Stimulated activated CD4-positive, alpha-beta T cell treated with anti-CD3 and anti-CD28 coated beads, TNF-alpha, amount 100 ng/mL, for 4 hours (primary cell): ENCODE results near the gene RSPO4.

Experiments
- DNase-seq, 3 experiments: peaks; one replicate each; pipeline ENCODE4 v3.0.0-alpha.2; 2020; ENCODE audit warnings: low read depth in 3 of 3

RSPO4 gene

DNA sequence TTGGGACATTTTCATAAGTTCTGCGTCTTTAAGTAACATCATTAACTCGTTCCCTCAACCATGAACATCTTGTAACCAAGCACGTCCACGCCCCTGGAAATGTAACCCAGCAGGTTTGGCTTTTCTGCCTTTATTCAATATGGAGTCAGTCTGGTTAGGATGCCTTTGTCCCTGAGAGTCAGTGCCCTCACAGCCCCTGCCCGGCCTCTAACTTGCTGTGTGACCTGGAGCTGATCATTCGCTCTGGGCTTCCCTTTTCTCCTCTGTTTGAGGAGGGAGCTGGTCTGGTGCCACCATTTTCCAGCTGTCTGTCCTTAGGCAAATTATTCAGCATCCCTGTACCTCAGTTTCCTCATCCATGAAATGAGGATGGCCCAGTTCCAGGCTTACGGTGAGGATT lies 59.5 kb downstream of the RSPO4 start:
- DNase-seq, result no peak

DNA sequence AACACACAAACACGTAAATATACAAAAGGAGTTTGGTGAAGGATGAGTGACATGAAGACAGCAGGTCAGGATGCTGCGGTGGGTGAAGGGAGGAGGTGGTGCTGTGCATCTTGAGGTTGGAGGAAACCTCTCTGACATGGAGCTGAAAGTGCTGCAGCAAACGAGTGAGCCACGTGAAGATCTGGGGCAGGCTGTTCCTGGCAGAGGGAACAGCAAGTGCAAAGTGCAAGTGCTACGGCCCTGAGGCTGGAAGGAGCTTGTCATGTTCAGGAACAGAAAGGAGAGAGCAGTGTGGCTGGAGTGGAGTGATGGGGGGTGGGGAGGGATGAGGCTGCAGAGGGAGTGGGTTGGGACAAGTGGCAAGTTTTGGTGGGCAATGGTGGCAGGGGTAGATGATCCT lies 61.2 kb downstream of the RSPO4 start:
- DNase-seq, result no peak

DNA sequence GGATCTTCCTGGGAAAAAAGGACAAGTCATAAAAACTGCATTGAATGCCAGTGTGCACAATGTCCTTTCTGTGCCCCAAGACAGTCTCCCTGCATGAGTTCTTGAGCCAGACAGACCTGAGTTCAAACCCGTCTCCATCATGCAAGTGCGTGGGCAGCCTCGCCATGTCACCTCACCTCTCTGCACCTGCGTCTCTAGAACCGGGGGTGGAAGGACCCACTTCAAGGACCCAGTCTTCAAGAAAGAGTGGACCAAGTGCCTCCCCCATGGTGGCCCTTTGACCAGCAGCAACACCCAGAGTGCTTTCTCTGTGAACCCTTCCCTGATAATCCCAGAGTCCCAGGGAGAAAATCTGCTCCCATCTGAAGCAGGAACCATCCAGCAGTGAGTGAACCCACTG lies 62.5 kb downstream of the RSPO4 start:
- no peak for DNase-seq

DNA sequence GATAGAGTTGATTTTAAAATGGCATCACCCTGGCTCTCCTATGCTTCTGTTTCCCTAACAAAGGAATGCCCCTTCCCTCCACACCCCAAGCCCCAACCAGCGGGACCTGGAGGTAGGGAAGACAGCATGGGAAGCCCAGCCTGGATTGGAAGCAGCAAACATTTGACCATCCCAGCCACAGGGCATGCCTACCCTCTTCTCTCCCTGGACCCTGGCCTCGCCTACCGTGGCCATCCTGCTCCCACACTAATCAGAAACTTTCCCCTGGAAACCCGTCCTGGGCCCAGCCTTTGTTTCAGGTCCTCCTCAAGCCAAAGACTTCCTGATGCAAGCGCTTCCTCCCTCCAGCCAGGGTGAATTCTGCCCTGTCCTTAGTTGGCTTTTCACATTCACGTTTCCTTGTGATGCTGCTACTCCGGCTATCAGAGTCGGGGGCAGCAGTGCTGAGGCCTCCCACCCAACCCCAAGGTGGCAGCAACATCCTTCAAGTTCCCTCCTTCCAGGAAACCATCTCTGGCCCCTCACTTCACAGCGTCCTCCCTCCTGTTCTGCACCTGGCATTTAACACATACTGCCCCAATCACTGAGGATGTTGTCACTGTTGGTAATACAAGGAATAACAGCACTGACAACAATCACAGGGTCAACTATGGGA lies 67.8 kb downstream of the RSPO4 start:
- no peak for DNase-seq

DNA sequence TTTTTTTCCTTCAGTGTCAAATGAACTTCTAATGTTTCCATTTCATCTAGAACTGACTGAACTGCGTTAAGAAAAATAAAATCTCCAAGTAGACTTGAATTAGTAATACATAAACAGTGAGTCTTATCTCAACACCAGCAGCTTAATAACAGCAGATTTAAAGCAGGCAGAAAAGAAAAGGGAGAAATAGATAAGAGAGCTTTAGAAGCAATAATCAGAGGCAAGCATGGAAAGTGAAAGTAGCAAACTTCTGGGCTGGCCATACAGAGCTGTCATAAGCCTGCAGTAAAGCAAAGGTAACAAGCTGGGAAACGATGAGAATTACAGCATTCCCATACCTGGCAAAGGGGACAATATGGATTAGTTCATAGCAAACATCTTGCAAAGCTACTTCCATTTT lies 69.1 kb downstream of the RSPO4 start:
- DNase-seq, result no peak

DNA sequence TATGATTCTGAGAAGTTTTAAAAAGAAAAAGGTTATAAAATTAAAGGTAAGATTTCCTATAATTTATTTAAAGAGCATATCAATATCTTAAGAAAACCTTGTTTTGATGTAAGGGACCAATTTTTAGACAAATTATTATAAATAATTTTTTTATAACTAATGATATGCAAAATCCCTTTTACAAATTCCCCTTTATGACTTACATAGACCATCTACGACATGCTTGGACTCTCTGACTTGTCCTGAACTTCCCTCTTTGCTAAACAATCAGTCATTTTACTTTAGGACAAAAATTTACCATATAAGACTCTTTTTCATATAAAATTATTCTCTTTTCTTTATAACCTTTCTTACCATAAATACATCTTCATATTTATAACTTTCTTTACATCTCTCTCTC lies 70.7 kb downstream of the RSPO4 start:
- DNase-seq, result no peak

DNA sequence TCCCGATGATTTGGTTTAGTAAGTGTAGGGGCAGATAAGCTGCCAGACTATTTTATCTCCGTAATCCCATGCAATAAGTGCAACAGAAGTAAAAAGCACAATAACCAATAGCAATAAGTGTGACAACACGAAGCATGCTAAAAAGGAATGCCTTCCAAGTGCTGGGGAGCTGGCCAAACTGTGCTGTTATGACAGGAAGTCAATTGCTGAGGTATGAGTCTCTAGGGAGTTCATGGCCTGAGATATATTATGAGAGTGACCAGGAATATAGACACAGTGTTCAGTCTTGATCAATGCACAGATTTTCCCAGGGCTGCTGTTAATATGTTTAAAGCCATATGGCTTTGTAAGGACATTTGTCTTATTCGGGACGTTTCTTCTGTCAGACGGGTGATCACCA lies 75.4 kb downstream of the RSPO4 start:
- DNase-seq, result no peak

DNA sequence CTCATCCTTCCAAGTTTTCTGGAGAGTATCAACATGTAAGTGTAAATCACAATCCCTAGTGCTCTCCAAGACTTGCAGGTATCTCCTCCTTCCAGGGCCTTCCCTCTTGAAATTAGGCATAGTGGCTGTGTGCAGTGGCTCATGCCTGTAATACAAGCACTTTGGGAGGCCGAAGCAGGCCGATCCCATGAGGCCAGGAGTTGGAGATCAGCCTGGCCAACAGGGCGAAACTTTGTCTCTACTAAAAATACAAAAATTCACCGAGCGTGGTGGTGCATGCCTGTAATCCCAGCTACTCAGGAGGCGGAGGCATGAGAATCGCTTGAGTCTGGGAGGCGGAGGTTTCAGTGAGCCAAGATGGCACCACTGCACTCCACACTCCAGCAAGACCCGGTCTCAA lies 76.6 kb downstream of the RSPO4 start:
- no peak for DNase-seq

DNA sequence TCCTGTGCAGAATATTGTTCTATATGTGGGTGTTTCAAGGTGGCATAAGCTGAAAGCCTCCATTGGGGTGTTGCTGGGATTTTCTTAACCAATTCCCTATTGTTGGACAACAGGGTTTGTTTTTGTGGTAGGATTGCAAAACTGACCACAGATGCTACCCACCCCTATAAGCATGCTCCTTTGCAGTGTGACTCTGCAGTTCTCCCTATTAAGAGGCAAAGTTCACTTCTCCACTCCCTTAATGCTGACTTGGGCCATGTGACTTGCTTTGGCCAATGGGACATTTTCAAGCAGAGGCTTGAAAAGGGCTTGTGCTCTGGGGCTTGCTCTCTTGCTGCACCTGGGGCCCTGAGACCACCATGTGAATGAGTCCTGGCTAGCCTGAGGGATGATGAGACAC lies 77.5 kb downstream of the RSPO4 start:
- DNase-seq, result no peak

DNA sequence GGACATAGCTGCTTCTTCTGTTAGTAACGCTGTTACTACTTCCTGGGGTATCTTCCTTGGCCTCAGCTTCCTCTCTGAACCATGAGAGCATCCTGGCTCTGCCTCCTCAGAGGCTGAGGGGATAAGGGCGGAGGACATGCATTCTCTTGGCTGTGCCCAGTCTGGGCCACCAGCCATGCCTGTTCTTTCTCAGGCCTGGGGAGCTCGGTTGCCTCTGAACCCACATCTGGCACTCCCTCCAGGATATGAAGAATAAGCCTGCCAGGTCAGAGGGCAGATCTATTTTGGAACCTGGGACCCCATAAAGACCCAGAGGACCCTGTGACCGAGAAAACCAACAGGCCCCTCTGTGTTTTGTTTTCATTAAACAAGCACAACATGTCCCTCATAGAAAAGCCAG lies 79.3 kb downstream of the RSPO4 start:
- DNase-seq, result no peak

DNA sequence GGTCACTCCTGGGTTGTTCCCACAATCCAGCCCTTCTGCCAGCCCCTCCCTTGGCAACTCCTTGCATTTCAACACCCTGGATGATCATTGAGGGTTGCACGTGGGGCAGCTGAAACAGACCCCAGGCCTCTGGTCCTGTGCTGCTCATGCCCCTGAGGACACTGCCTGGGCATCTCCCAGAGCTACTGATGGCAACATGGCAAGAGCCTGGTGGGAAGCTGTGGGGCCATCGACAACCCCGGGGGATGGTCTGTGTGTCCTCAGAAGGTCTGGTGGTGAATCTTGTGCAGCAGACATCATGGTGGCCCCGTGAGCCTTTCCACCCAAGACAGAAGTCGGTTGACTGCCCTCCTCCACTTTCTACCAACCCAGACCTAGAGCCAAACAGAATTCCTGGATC lies 81.0 kb downstream of the RSPO4 start:
- DNase-seq, result no peak

DNA sequence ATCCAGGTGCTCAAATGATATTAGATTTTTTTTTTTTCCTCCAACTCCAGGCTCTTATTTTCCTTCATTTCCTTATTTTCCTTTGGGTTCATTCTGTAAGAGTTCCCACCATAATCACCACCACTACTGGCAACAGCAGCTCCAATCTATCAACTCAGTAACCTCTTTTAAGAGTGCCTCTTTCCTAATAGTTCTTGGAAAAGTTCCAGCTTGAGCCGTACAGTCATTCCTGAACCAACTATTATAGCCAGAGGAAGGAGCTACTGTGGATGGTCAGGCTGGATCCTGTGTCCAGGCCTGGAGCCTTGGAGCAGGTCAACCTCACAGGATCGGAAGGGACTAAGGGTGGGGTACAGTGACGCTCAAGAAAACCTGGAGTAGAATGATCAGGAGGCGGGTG lies 81.8 kb downstream of the RSPO4 start:
- DNase-seq, result no peak

DNA sequence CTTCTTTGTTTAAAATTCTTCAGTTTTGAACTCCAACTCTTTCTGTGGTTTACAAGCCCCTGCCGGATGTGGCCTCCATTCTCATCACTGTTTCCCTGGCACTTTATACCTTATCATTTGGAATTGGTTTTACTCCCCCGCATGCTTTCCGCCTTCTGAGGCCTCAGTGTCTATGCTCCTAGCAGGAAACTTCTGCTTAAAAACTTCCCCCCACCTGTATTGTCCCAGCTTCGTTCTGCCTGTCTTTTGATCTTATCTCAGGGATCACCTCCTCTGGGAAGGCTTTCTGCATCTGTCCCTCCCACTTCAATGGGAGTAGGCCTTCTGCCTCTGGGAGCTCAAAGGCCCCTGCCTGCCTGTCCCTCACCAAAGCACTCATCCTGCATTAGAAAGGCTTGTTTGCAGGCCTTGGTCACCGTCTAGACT lies 82.6 kb downstream of the RSPO4 start:
- no peak for DNase-seq

DNA sequence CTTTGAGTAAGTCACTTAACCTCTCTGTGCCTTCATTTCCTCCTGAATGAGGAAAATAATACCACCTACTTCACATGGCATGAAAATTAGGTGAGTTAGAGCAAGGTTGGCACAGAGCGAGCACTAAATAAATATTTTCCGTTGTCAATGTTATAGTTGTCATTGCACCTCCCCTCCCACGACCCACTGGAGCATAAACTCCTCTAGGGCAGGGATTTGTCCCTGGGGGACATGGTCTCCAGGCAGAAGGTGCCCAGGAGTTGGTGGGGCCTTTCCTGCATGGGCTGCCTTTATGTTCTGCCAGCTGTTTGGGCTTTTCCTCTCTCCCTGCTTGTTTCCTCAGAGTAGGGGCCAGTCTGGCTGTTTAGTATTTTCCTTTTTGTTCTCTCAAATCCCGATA lies 84.7 kb downstream of the RSPO4 start:
- no peak for DNase-seq

DNA sequence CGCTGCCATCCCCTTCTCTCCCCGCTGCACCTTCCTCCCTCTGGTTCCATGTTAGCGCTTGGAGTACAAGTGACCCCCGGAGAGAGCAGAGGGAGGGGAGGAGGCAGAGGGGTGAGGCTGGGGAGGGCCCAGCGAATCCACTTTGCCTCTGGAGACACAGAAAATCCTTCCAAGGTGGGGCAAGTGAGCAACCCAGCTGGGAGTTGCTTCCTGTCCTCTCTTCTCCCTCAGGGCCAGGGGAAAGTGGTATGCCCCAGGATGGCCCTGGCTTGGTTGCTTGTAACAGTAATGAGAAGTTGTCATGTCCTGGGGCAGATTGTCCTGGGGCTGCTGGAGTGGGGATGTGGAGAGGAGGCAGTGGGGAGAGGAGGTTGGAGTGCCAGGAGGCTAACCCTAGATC lies 85.3 kb downstream of the RSPO4 start:
- DNase-seq, result no peak

DNA sequence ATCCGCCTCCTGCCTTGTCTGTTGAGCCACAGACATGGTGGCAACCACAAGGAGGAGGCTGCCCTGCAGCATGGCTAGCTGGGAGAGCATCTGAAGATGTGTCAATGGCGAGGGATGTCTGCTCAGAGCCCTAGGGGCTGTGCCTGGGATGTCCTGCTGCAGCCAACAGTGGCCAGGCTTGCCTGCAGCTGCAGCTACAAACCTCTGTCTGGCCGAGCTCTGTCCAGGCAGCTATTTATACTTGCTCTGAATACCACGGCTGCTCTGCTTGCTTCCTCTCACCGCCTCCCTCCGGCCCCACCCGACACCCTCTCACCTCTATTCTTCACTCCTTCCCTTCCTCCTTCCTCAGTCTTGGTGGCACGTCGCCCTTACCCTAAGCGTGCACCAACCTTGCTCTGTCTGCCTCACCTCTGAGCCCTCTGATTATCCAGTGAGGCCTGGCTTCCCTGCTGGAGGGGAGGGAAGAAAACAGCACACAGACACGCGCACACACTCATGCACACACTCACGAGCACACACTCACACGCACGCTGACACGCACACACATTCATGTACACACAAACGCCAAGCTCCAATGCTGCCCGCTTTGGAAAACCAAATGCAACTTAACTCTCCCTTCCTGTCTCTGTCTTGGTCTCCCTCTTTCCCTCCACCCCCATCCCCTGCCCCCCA lies 85.8 kb downstream of the RSPO4 start, which contains the start of gene ANGPT4:
Gene ANGPT4, minus strand, starts transcription at position 210 of the 675 bp plus-strand sequence. Its CDS starts 120 bp downstream, at position 90.
- DNase-seq, result no peak

DNA sequence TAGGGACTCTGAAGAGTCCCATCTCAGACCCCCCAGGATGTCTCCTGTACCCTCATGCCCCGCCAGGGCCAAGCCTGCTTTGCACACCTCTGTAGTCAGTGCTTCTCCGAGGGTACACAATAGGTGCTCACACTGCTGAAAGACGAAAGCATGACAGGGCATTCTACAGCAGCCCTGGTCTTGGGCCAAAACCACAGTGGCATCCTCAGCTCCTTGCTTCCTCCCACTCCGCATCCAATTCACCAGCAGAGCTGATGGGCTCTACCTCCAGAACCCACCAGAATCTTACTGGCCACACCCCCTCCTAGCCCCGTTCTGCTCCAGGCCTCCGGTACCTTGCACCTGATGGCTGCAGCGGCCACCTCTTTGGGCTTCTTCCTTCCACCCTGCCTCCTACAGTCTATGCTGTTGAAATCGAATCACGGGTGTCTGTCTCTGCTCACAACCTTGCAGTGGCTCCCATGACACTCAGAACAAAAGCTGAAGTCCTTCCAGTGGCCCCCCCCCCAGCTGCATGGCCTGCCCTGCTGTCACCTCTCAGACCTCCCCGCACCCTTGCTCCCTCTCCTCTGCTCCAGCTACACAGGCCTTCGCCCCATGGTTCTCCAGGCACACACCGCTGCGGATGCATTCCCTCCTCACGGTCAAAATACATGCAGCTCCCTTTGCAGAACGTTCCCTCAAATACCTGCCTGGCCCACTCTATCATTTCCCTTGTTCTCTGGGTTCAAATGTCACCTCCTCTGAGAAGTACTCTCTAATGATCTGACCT lies 87.2 kb downstream of the RSPO4 start:
- DNase-seq, result no peak

DNA sequence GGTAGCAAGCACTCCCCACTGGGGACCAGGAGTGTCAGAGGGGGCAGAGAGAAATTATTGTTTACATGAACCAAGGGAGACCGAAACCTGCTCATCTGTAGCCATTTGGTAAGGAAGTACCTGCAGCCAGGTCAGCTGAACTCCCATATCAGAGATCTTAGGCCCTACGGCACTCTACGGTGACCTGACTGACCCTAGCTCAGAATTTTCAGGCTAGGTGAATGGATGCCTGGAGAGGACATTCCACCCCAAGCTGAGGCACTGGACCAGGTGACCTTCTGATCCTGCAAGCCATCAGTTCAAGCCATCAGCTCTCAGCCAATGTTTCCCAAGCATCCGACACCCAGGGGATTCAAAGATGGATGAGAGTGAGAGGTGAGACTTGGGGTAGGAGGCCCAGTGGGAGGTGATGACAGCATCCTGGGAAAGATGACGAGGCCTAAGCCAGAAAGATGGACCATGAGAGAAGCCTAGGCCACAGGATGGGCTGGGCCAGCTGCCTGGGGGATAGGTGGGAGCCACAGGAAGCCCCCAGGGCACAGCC lies 88.7 kb downstream of the RSPO4 start:
- no peak for DNase-seq

DNA sequence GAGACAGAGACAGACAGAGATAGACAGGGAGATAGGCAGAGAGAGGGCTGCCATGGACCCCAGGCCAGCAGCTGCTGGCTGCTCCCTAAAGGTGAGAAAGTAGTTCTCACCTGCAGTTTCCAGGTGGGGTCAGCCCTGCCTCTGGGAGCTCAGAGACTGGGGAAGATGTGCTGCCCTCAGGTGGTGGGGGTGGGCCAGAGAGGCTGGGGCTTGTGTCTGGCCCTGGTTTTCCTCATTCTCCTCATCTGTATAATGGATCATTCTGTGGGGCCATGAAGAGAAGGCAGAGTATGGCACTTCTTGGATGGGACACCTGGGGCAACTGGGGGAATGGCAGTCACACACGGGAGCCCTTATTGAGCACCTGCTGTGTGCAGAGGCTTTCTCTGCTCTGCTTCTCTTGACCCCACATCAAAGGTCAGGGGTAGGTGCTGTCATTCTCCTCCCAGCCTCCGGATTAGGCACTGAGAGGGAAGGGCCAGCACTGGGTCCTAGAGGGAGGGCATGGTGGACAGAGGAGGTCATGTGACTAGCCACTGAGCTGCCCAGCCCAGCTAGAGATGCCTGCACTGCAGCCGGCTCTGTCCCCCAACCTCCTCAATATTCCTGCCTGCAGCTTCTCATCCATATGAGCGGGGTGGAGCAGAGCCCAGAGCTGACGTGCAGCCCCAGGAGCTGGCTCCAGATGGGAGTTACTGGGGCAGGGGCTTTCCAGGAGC lies 90.1 kb downstream of the RSPO4 start:
- no peak for DNase-seq

DNA sequence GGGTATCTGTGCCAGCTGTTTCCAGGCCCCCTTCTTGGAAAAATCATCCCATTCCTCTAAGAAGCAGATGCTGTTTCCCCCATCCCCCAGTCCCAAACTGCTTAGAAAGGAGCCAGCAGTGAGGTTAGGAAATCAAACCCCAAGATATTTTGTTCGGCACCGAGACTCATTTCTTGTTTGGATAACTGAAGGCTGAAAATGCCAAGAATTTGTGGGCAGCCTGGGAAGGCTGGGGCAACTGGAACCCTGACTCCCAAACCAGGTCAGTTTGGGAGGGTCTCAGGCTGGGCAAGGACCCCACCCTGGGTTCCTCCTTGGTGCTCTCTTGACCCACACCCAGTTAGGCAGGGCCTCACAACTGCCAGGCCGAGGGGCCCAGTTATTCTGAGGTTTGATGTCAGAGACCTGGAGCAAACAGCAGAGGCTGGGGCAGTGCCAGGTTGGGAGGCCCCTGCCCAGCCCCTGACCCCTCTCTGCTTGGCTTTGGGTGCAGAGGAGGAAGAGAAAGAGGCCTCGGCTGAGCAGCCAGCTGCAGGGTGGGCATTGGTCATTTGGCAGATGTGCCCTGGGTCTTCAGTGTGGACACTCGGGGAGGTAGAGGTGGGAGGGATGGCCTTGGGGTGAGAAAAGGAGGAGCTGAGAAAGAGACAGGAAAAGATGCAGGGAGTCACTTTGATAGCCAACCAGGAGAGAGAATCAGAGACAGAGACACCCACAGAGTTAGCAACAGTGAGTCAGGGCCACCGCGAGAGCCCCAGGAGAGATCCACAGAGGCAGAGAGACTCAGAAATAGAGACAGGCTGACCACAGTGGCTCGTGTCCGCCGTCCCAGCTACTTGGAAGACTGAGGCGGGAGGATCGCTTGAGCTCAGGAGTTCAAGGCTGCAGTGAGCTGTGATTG lies 91.0 kb downstream of the RSPO4 start:
- no peak for DNase-seq
